Thyroid gland (tissue), 4 donors: ENCODE data around the gene SLC24A3.

Experiments used
- POLR2A ChIP-seq, 2 donors: fragments of 450-650 bp; IDR thresholded peaks; one replicate each; pipeline ENCODE4 v1.6.1; 2017; ENCODE audit warnings: antibody characterized with exemption in 2 of 2, mild to moderate bottlenecking in 2 of 2, moderate library complexity in 1 of 2
- TF ChIP-seq, protein P1 (sequence below), 6 experiments: fragments of 200-600 bp in 3 of 6; fragments of 450-650 bp in 3 of 6; sonication (generic) in 3 of 6; IDR thresholded peaks; one replicate each; pipeline ENCODE4 v1.5.1; 2016 to 2019; ENCODE audit warnings: antibody characterized with exemption in 6 of 6, mild to moderate bottlenecking in 2 of 6, inconsistent platforms in 1 of 6, moderate library complexity in 1 of 6

DNA sequence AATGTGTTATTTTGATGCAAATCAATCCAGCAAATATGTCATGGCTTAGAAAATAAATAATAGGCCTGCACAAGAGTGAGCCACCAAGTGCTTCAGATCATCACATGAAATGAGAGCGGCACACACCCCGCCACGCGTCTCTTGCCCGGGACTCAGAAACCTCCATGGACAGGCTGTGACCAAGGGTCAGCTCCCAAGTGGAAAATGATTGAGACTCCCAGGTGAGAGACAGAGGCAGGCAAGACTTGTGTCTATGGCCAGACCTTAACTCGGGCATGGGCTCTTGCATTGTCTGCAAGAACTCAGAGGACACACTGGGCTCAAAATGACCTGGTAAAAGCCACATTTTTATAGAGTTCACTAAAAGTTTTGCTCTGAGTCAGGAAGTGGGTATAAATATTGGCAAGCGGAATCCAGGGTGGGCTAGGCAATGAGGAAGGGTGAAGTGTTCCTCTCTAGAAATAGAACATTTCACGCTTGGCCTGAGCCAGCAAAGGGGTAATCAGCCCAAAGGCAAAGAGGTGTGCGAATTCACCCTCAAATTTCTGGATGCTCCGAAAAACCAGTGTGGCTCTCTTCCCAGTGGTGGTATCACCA lies 514.9 kb downstream of the SLC24A3 start:
- TF ChIP-seq, protein P1, sequence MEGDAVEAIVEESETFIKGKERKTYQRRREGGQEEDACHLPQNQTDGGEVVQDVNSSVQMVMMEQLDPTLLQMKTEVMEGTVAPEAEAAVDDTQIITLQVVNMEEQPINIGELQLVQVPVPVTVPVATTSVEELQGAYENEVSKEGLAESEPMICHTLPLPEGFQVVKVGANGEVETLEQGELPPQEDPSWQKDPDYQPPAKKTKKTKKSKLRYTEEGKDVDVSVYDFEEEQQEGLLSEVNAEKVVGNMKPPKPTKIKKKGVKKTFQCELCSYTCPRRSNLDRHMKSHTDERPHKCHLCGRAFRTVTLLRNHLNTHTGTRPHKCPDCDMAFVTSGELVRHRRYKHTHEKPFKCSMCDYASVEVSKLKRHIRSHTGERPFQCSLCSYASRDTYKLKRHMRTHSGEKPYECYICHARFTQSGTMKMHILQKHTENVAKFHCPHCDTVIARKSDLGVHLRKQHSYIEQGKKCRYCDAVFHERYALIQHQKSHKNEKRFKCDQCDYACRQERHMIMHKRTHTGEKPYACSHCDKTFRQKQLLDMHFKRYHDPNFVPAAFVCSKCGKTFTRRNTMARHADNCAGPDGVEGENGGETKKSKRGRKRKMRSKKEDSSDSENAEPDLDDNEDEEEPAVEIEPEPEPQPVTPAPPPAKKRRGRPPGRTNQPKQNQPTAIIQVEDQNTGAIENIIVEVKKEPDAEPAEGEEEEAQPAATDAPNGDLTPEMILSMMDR (IDR thresholded peaks at IDR 0.05), result no peak
- TF ChIP-seq POLR2A (IDR thresholded peaks at IDR 0.05), result no peak
